Keratinocyte (primary cell): ENCODE measurements around the gene TTC38.

Source experiments
- CTCF ChIP-seq, 3 experiments: IDR thresholded peaks in 1 of 3; conservative IDR thresholded peaks in 1 of 3; optimal IDR thresholded peaks in 1 of 3; 2 replicates in 2 of 3; 3 replicates in 1 of 3; pipeline versions ENCODE3 to v1.5.1; 2011; ENCODE audit warnings: low read length in 3 of 3, mild to moderate bottlenecking in 3 of 3, moderate library complexity in 2 of 3, control low read depth in 1 of 3, inconsistent platforms in 1 of 3; ENCODE audit not compliant: insufficient read depth in 2 of 3; ENCODE audit errors: extremely low read depth in 1 of 3
- EZH2 ChIP-seq: IDR thresholded peaks from one replicate; pipeline ENCODE4 v1.6.1; 2012; ENCODE audit warnings: inconsistent platforms, mild to moderate bottlenecking, low read length, moderate library complexity

- no peak for TF ChIP-seq EZH2
- TF ChIP-seq CTCF (optimal IDR thresholded peaks at IDR 0.05 in 1 of 3, IDR thresholded peaks at IDR 0.05 in 1 of 3, conservative IDR thresholded peaks at IDR 0.05 in 1 of 3; ENCODE audit: extremely low read depth in 1 of 3, insufficient read depth in 2 of 3, low read length in 3 of 3), result no peak
Measured at GRCh38 chr22:46331496-46331895, 63.7 kb downstream of the TTC38 start.
